Measurements from ENCODE around the gene IGF1. TPM values are rescaled to one million over a fixed set of nuclear protein-coding genes. Genes with fewer than 3 reads are reported as not detected.
A peak's percentile ranks its signal among the peaks of the same experiment; 100 is the strongest.

The IGF1 gene
- total and polyA plus RNA-seq, 7 donors: 7.4 to 27.1 (median 15.6) TPM

GRCh38 chr12:102429211-102430154, 50.9 kb downstream of the IGF1 start:
- H3K36me3 ChIP-seq: no peaks in the 10 kb centered on the region
- H3K4me1 ChIP-seq: peaks cover 0 to 22% (median 16%) of the 10 kb centered on the region in 4 donors
- no peaks in the 10 kb centered on the region for H3K9me3 ChIP-seq
- WGBS, 2 donors: 90% methylated on average over 3 of the region's 3 CpGs
- peak; percentile 73 for DNase-seq
- H3K27ac ChIP-seq: peak overlapping the region in 3 of 4 donors; percentile 8 to 47 (median 18)
- no peaks in the 10 kb centered on the region for H3K27me3 ChIP-seq
- H3K4me3 ChIP-seq: no peak overlapping the region
- TF ChIP-seq CTCF (IDR thresholded peaks at IDR 0.05): no peak
- no peak for TF ChIP-seq EP300 (IDR thresholded peaks at IDR 0.05)
- peak in 2 of 4 donors; percentile 22 to 27 for TF ChIP-seq POLR2AphosphoS5 (IDR thresholded peaks at IDR 0.05)
- TF ChIP-seq POLR2A (IDR thresholded peaks at IDR 0.05): no peak
- intact Hi-C loops (cut with DNase I): no loop called here

GRCh38 chr12:102427543-102427941, 52.8 kb downstream of the IGF1 start:
- peak overlapping the region; percentile 48 to 66 (median 65) for H3K27ac ChIP-seq
- no peaks in the 10 kb centered on the region for H3K36me3 ChIP-seq
- intact Hi-C loops (cut with DNase I): no loop called here
- WGBS, 2 donors: 73 to 74% methylated on average over 7 of the region's 7 CpGs
- no peaks in the 10 kb centered on the region for H3K27me3 ChIP-seq
- H3K9me3 ChIP-seq: no peaks in the 10 kb centered on the region
- H3K4me1 ChIP-seq: peaks cover 0 to 22% (median 16%) of the 10 kb centered on the region in 4 donors
- H3K4me3 ChIP-seq: no peak overlapping the region
- no peak for TF ChIP-seq EP300 (IDR thresholded peaks at IDR 0.05)
- no peak for TF ChIP-seq POLR2A (IDR thresholded peaks at IDR 0.05)
- TF ChIP-seq POLR2AphosphoS5 (IDR thresholded peaks at IDR 0.05): peak in 1 of 4 donors; percentile 19
- TF ChIP-seq CTCF (IDR thresholded peaks at IDR 0.05): no peak
- DNase-seq: peak; percentile 69

GRCh38 chr12:102426599-102427542, 53.5 kb downstream of the IGF1 start:
- TF ChIP-seq EP300 (IDR thresholded peaks at IDR 0.05) (no peak), POLR2A (IDR thresholded peaks at IDR 0.05) (no peak), POLR2AphosphoS5 (IDR thresholded peaks at IDR 0.05) (no peak), CTCF (IDR thresholded peaks at IDR 0.05) (no peak)
- H3K9me3 ChIP-seq: no peaks in the 10 kb centered on the region
- DNase-seq: no peak
- H3K4me3 ChIP-seq: no peak overlapping the region
- intact Hi-C loops (cut with DNase I): no loop called here
- no peaks in the 10 kb centered on the region for H3K27me3 ChIP-seq
- H3K27ac ChIP-seq: peak overlapping the region; percentile 48 to 66 (median 65)
- 82 to 85% methylated on average over 8 of the region's 8 CpGs for WGBS, 2 donors
- H3K4me1 ChIP-seq: peaks cover 0 to 22% (median 16%) of the 10 kb centered on the region in 4 donors
- H3K36me3 ChIP-seq: no peaks in the 10 kb centered on the region

GRCh38 chr12:102425109-102426039, 55.0 kb downstream of the IGF1 start:
- WGBS, 2 donors: 50 to 64% methylated on average over 5 of the region's 5 CpGs
- intact Hi-C loops (cut with DNase I): no loop called here
- DNase-seq: no peak
- no peaks in the 10 kb centered on the region for H3K36me3 ChIP-seq
- H3K4me3 ChIP-seq: no peak overlapping the region
- no peak for TF ChIP-seq EP300 (IDR thresholded peaks at IDR 0.05)
- peaks cover 0 to 22% (median 16%) of the 10 kb centered on the region in 4 donors for H3K4me1 ChIP-seq
- no peaks in the 10 kb centered on the region for H3K27me3 ChIP-seq
- H3K9me3 ChIP-seq: no peaks in the 10 kb centered on the region
- no peak overlapping the region for H3K27ac ChIP-seq
